GM21576 (cell line): ENCODE results near the gene RBMX.

Experiments
- ATAC-seq: cut with Tn5 transposase; IDR thresholded peaks from one replicate; pipeline ENCODE4 v1.9.1; 2021; ENCODE audit warnings: mild to moderate bottlenecking, moderate library complexity; ENCODE audit not compliant: unreplicated experiment

RBMX gene

GRCh38 chrX:136849395-136849794, 31.1 kb downstream of the RBMX start:
- no peak for ATAC-seq

GRCh38 chrX:136847874-136848273, 32.7 kb downstream of the RBMX start:
- ATAC-seq: no peak

- ATAC-seq: no peak
These were observed 41.3 kb downstream of the RBMX start for GRCh38 chrX:136839196-136839595.

GRCh38 chrX:136835761-136836160, 44.8 kb downstream of the RBMX start:
- no peak for ATAC-seq

GRCh38 chrX:136829413-136829812, 51.1 kb downstream of the RBMX start:
- no peak for ATAC-seq

GRCh38 chrX:136828830-136829229, 51.7 kb downstream of the RBMX start:
- no peak for ATAC-seq

GRCh38 chrX:136827026-136827425, 53.5 kb downstream of the RBMX start:
- ATAC-seq: no peak

- ATAC-seq: no peak
These were observed 54.8 kb downstream of the RBMX start for GRCh38 chrX:136825771-136826170.
